Bronchus fibroblast of lung (primary cell): ENCODE measurements around the gene MED22. TPM values are rescaled to one million over a fixed set of nuclear protein-coding genes. Genes with fewer than 3 reads are reported as not detected.

Experiments
- total RNA-seq: library from RNA; depleted of rRNA; stranded (reverse); fragments of >200 nt; gene quantifications from 2 replicates; pipeline ENCODE4 v1.2.3, GENCODE V29; 2015

MED22 gene
- 17.7 and 18.6 TPM in 2 replicates for total RNA-seq

DNA sequence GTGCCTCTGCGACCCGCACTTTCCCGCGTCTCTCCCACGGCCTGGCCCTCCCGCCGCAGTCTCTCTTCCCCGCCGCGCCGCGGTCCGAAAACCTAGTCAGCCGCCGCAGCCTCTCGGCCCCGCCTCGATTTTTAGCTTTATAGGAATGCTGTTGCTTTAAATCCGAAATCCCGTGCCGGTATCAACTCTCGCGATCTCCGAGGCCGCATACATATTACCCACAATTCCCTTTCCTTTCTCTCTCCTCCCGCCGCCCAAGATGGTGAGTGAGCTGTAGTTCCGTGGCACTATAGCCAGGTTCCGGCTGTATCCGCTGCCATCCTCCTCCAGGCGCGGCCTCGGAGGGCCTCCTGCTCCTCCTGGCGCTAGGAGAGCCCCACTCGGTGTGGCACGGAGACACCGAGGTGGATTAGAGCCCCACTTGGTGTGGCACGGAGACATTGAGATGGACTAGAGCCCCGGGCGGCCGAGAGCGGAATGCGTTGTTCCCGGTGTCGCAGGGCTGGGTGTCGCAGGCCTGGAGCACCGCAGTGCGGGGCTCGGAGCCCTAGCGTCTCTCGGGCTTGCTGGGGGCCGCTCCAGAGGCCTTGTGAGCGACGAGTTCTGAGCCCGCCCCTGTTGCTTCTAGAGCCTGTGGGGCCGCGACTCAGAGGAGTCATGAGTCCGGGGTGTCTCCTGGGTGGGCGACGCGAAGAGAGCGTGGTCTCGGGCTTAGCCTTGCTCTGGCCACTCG, at the start of gene MED22, which contains the start of gene RPL7A:
TSS of gene MED22 (minus strand) at position 147 of the 733 bp plus-strand sequence. CDS start 1,469 bp downstream, outside the sequence.
TSS of gene RPL7A (plus strand) at position 234 of the 733 bp plus-strand sequence. CDS start at position 260, 26 bp downstream.

GRCh38 chr9:133375724-133376654, 28.1 kb upstream of the MED22 start, which contains the start of the genes STKLD1 and SURF4:
TSS of gene STKLD1 (plus strand) at chr9:133376366. CDS start at chr9:133376474, 108 bp downstream.
TSS of gene SURF4 (minus strand) at chr9:133376060. CDS start at chr9:133375969, 91 bp downstream.

DNA sequence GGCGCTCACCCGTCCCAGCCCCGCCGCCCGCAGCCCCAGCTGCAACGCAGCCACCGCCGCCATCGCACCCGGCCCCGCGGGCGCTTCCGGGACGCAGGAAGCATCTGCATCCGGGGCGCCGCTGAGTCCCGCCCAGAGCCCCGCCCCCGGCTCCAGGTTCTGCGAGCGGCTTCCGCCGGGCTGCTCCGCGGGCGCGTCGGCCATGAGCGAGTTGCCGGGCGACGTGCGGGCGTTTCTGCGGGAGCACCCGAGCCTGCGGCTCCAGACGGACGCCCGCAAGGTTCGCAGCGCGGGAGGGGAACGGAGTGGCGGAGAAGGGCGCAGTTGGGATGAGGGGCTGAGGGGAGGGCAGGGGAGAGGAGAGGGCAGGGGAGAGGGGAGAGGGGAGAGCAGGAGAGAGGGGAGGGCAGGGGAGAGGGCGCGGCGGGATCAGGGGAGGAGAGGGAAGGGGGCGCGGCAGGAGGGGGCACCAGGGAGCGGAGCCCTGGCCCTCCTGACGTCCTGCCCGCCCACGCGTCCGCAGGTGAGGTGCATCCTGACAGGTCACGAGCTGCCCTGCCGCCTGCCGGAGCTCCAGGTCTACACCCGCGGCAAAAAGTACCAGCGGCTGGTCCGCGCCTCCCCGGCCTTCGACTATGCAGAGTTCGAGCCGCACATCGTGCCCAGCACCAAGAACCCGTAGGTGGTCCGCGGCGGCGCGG, 8.6 kb upstream of the MED22 start, which contains the start of the genes SURF1 and SURF2:
TSS of gene SURF1 (minus strand) at position 97 of the 701 bp plus-strand sequence. CDS start at position 63, 34 bp downstream.
TSS of gene SURF2 (plus strand) at position 160 of the 701 bp plus-strand sequence. CDS start at position 203, 43 bp downstream.

GRCh38 chr9:133335924-133336811, 11.8 kb downstream of the MED22 start, which contains the start of gene SURF6:
TSS of gene SURF6 (minus strand) at chr9:133336188. CDS start at chr9:133336132, 56 bp downstream.

Other genes with a start within 250 kb of the MED22 start
- gene RALGDS, start 226.9 kb downstream of the MED22 start, total RNA-seq, result 17.2 and 19.5 TPM in 2 replicates
- 2.4 and 3.2 TPM in 2 replicates for gene GBGT1, start 184.2 kb downstream of the MED22 start, total RNA-seq
- not detected in 2 replicates for gene OBP2B, start 138.9 kb downstream of the MED22 start, total RNA-seq
- not detected in 2 replicates for gene ABO, start 72.9 kb downstream of the MED22 start, total RNA-seq
- gene SURF6, start 11.9 kb downstream of the MED22 start, total RNA-seq, result 5.9 and 7.3 TPM in 2 replicates
- 2,817 and 2,965 TPM in 2 replicates for gene RPL7A, start 87 bp upstream of the MED22 start, total RNA-seq
- 38.3 and 43.6 TPM in 2 replicates for gene SURF1, start 8.4 kb upstream of the MED22 start, total RNA-seq
- 21.5 and 46.7 TPM in 2 replicates for gene SURF2, start 8.4 kb upstream of the MED22 start, total RNA-seq
- gene SURF4, start 27.9 kb upstream of the MED22 start, total RNA-seq, result 326 and 332 TPM in 2 replicates
- not detected in 2 replicates for gene STKLD1, start 28.2 kb upstream of the MED22 start, total RNA-seq
- gene REXO4, start 69.9 kb upstream of the MED22 start, total RNA-seq, result 14.8 and 16.2 TPM in 2 replicates
- 0.89 and 1.2 TPM in 2 replicates for gene ADAMTS13, start 74.2 kb upstream of the MED22 start, total RNA-seq
- 3.4 and 3.5 TPM in 2 replicates for gene CACFD1, start 111.8 kb upstream of the MED22 start, total RNA-seq
- 20.0 and 21.0 TPM in 2 replicates for gene SLC2A6, start 131.0 kb upstream of the MED22 start, total RNA-seq
- gene MYMK, start 176.8 kb upstream of the MED22 start, total RNA-seq, result not detected in 2 replicates
- gene ADAMTSL2, start 186.6 kb upstream of the MED22 start, total RNA-seq, result not detected in 2 replicates